ENCODE results near the gene TACC3. TPM values are rescaled to one million over a fixed set of nuclear protein-coding genes. Genes with fewer than 3 reads are reported as not detected.

Gene TACC3
- total RNA-seq, 1 donor from 2014 or later, result 91.4 TPM

- DNase-seq (ENCODE audit: extremely low spot score, unreplicated experiment), result no peak
- no peaks in the 10 kb centered on the region for H3K4me1 Mint-ChIP-seq (ENCODE audit: unreplicated experiment)
- no peak overlapping the region for H3K27ac Mint-ChIP-seq
- H3K9me3 Mint-ChIP-seq, result no peaks in the 10 kb centered on the region
- H3K4me3 Mint-ChIP-seq, result no peak overlapping the region
- H3K36me3 Mint-ChIP-seq, result no peaks in the 10 kb centered on the region
- TF ChIP-seq CTCF (conservative IDR thresholded peaks at IDR 0.05), result no peak
- no peaks in the 10 kb centered on the region for H3K27me3 Mint-ChIP-seq
Measured at GRCh38 chr4:1753697-1754311, 32.5 kb downstream of the TACC3 start.

DNA sequence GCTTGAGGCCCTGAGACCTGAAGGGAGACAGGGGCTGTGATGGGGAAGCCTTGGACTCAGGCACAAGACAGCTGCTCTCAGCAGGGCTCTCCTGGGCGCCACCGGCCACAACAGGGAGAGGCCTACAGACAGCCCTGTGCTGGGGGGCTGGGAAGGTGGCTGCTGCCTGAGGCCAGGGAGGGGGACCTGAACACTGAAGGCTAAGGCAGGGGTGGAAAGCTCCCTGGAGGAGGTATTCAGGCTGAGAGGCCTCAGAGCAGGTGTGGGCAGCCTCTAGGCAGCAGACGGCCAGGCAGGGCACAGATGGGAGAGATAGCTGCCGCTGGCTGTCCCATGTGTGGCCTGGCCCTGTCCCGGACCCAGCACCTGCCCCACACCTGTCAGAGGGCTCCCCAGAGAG lies 33.0 kb downstream of the TACC3 start:
- Mint-ChIP-seq H3K27ac (no peak overlapping the region), H3K27me3 (no peaks in the 10 kb centered on the region), H3K4me1 (ENCODE audit: unreplicated experiment) (no peaks in the 10 kb centered on the region), H3K36me3 (no peaks in the 10 kb centered on the region), H3K4me3 (no peak overlapping the region), H3K9me3 (no peaks in the 10 kb centered on the region)
- TF ChIP-seq CTCF (conservative IDR thresholded peaks at IDR 0.05), result no peak
- no peak for DNase-seq (ENCODE audit: extremely low spot score, unreplicated experiment)

GRCh38 chr4:1755297-1755696 lies 34.0 kb downstream of the TACC3 start:
- DNase-seq (ENCODE audit: extremely low spot score, unreplicated experiment), result no peak
- H3K9me3 Mint-ChIP-seq, result no peaks in the 10 kb centered on the region
- no peaks in the 10 kb centered on the region for H3K36me3 Mint-ChIP-seq
- H3K4me1 Mint-ChIP-seq (ENCODE audit: unreplicated experiment), result no peaks in the 10 kb centered on the region
- no peak overlapping the region for H3K27ac Mint-ChIP-seq
- H3K4me3 Mint-ChIP-seq, result no peak overlapping the region
- no peaks in the 10 kb centered on the region for H3K27me3 Mint-ChIP-seq
- no peak for TF ChIP-seq CTCF (conservative IDR thresholded peaks at IDR 0.05)

DNA sequence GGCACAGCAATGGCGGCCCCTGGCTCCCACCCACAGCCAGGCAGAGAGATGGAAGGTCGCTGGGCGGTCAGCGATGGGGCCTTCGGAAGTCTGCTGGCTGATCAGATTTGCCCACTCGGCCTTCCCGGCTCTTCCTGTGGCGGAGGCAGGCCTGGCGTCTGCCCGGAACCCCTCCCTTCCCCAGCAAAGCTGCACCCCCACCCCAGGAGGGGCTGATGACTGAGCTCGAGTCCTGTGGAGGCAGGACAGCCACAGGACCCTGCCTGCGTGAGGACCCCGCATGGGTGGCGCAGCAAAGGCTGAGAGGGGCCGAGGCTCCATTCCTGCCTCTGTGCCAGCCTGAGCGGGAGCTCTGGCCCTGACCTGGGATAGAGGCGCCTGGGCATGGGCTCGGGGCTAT lies 34.8 kb downstream of the TACC3 start:
- Mint-ChIP-seq H3K36me3 (no peaks in the 10 kb centered on the region), H3K4me3 (no peak overlapping the region), H3K27me3 (no peaks in the 10 kb centered on the region), H3K4me1 (ENCODE audit: unreplicated experiment) (no peaks in the 10 kb centered on the region), H3K27ac (no peak overlapping the region), H3K9me3 (no peaks in the 10 kb centered on the region)
- DNase-seq (ENCODE audit: extremely low spot score, unreplicated experiment), result no peak
- TF ChIP-seq CTCF (conservative IDR thresholded peaks at IDR 0.05), result no peak

- no peak overlapping the region for H3K4me3 Mint-ChIP-seq
- no peak for DNase-seq (ENCODE audit: extremely low spot score, unreplicated experiment)
- TF ChIP-seq CTCF (conservative IDR thresholded peaks at IDR 0.05), result no peak
- no peaks in the 10 kb centered on the region for H3K36me3 Mint-ChIP-seq
- no peaks in the 10 kb centered on the region for H3K27me3 Mint-ChIP-seq
- H3K27ac Mint-ChIP-seq, result no peak overlapping the region
- no peaks in the 10 kb centered on the region for H3K9me3 Mint-ChIP-seq
- H3K4me1 Mint-ChIP-seq (ENCODE audit: unreplicated experiment), result no peaks in the 10 kb centered on the region
Measured at GRCh38 chr4:1756893-1757779, 35.8 kb downstream of the TACC3 start.

Measured in type B pancreatic cell (in vitro differentiated cells).